ENCODE data around the gene SH3RF1. TPM values are rescaled to one million over a fixed set of nuclear protein-coding genes. Genes with fewer than 3 reads are reported as not detected.
A peak's percentile ranks its signal among the peaks of the same experiment; 100 is the strongest.

SH3RF1 gene
- total RNA-seq, 1 experiment from 2014 or later: 3.0 TPM

GRCh38 chr4:169136796-169137557 lies 133.8 kb downstream of the SH3RF1 start:
- in situ Hi-C loops (cut with HindIII; ENCODE audit: low pct_unique_long_range_greater_than_20kb, low sequenced_read_pairs): no loop called here
- peak; percentile 30 for DNase-seq (ENCODE audit: low read depth, low spot score)

- in situ Hi-C loops (cut with HindIII; ENCODE audit: low pct_unique_long_range_greater_than_20kb, low sequenced_read_pairs): no loop called here
- no peak for DNase-seq (ENCODE audit: low read depth, low spot score)
Observed at GRCh38 chr4:169136330-169136729, 134.4 kb downstream of the SH3RF1 start.

- no peak for DNase-seq (ENCODE audit: low read depth, low spot score)
- in situ Hi-C loops (cut with HindIII; ENCODE audit: low pct_unique_long_range_greater_than_20kb, low sequenced_read_pairs): no loop called here
Observed at GRCh38 chr4:169135776-169136175, 135.0 kb downstream of the SH3RF1 start.

- in situ Hi-C loops (cut with HindIII; ENCODE audit: low pct_unique_long_range_greater_than_20kb, low sequenced_read_pairs): no loop called here
- DNase-seq (ENCODE audit: low read depth, low spot score): peak; percentile 95
Observed at GRCh38 chr4:169133932-169134331, 136.8 kb downstream of the SH3RF1 start.

DNA sequence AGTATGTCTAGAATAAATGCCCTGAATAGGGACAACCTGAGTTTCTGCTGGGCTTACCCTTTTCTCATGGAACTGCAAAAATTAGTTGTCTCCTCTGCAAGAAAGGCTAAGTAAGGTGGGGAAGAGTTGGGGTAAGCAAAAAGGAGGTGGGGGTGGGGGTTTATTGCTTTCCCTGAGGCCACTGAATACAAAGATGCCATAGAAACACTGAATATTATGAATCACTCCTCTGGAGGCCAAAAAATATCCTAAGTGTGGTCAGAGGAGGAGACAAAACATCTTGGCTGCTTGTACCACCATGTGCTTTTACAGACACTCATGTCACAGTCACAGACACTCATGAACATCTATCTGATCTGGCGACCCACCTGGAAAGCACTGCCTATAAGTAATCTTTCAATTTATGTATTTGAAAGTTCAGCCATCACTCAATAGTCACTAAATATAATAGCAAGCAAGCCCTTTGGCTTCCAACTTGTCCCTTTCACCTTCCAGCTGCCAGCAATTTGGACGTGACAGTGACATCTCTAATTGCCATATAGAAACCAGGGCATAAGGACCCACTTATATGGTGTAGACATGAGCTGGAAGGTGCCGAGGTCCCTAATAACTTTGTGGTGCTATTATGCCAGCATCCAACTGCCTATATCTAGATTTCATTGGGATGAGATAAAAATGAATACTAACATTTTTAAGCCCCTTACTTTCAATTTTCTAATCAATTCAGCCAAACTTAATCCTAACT lies 138.0 kb downstream of the SH3RF1 start:
- in situ Hi-C loops (cut with HindIII; ENCODE audit: low pct_unique_long_range_greater_than_20kb, low sequenced_read_pairs): no loop called here
- DNase-seq (ENCODE audit: low read depth, low spot score): peak; percentile 59

DNA sequence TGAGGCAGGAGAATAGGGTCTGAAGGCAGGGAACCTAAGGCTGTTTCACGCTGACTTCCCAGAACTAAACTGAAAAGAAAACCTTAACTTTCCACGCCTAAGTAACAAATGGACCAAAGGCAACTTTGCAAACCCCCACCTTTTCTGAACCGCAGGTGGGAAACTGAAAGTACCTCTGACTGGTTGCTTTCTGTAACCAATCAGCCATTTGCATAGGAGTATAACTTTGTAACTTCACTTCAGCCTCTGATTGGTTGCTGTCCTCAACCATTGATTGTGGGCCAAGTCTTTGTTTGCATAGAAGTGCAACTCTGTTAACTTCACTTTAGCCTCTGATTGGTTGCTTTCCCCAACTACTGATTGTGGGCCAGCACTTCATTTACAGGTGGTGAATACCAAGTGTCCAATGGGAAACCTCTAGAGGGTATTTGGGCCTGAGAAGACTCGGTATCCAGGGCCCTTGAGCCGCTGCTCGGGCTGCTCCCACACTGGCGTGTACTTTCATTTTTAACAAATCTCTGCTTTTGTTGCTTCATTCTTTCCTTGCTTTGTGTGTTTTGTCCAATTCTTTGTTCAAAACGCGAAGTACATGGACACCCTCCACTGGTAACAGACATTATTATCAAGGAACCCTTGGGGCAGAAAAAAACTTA lies 139.1 kb downstream of the SH3RF1 start:
- no peak for DNase-seq (ENCODE audit: low read depth, low spot score)
- in situ Hi-C loops (cut with HindIII; ENCODE audit: low pct_unique_long_range_greater_than_20kb, low sequenced_read_pairs): no loop called here

DNA sequence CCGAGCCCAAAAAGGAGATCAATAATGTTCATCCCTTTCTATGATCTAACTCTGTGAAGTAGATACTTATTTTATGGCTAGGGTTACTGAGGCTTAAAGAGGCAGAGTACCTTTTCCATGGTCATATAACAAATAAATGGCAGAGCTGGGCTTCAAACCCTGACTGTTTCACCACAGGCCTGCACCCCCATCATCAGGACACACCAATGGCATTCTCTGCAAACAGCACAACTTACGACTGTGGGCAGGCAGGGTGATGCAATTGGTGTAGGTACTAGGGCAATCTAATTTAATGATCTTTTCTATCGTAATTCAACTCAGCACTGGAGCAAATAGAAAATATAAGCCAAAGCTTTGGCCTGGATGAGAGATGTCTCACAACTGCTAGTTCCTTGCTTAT lies 141.9 kb downstream of the SH3RF1 start:
- no peak for DNase-seq (ENCODE audit: low read depth, low spot score)
- in situ Hi-C loops (cut with HindIII; ENCODE audit: low pct_unique_long_range_greater_than_20kb, low sequenced_read_pairs): no loop called here

- no peak for DNase-seq (ENCODE audit: low read depth, low spot score)
- in situ Hi-C loops (cut with HindIII; ENCODE audit: low pct_unique_long_range_greater_than_20kb, low sequenced_read_pairs): no loop called here
Observed at GRCh38 chr4:169127314-169127713, 143.4 kb downstream of the SH3RF1 start.

GRCh38 chr4:169124661-169125060 lies 146.1 kb downstream of the SH3RF1 start:
- in situ Hi-C loops (cut with HindIII; ENCODE audit: low pct_unique_long_range_greater_than_20kb, low sequenced_read_pairs): no loop called here
- no peak for DNase-seq (ENCODE audit: low read depth, low spot score)

DNA sequence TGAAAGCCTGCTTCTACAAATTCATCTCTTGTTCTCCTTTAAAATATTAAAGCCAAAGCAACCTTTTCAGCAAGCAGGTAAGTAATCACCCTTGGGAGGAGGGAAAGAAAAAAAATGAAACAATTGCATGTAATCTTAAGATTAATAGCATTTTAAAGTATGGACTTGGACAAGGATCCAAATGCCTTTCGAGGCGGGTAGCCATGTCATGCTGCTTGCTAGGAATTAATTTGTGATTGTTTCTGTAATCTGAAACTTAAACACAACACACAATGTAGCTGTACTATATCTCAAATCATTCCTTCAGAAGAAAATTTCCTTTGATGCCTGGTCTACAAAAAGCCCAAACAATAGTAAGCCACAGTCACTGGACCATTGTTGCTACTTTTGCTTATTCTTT lies 148.3 kb downstream of the SH3RF1 start:
- in situ Hi-C loops (cut with HindIII; ENCODE audit: low pct_unique_long_range_greater_than_20kb, low sequenced_read_pairs): no loop called here
- DNase-seq (ENCODE audit: low read depth, low spot score): no peak

GRCh38 chr4:169121861-169122382 lies 148.8 kb downstream of the SH3RF1 start:
- in situ Hi-C loops (cut with HindIII; ENCODE audit: low pct_unique_long_range_greater_than_20kb, low sequenced_read_pairs): no loop called here
- DNase-seq (ENCODE audit: low read depth, low spot score): no peak

DNA sequence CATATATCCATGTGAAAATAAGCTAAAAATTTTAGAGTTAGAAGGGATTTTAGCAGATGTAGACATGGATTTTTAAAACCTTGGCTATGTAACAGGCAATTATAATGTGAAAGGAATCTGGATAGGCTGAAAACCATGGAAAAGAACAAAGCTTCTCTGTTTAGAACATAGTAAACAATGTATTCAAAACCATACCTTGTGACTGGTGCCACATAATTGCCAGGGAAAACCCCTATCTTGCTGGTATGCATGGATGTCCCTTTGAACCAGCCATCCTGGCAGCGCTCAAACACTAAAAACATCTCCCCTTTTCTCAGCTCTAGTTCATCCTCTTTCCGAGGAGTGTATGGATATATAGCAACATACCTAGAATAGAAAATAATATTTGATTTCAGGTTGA lies 150.1 kb downstream of the SH3RF1 start:
- DNase-seq (ENCODE audit: low read depth, low spot score): peak; percentile 81
- in situ Hi-C loops (cut with HindIII; ENCODE audit: low pct_unique_long_range_greater_than_20kb, low sequenced_read_pairs): no loop called here

DNA sequence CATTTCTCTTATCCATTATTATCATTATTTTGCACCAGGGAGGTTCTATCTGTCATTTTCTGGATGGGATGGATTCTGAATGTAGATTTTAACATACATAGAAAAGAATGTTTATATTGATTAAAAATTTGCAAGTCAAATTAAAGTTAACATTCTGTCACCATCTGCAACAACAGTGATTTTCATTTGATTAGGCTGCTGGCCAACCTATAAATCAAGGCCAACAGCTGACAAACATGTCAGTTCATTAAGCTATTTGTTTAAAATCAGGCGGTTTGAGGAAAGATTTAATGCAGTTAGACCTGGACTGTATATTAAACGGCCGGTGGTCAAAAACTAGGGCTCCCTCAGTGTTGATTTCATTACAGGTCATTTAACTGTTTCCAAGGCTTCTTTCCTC lies 151.2 kb downstream of the SH3RF1 start:
- no peak for DNase-seq (ENCODE audit: low read depth, low spot score)
- in situ Hi-C loops (cut with HindIII; ENCODE audit: low pct_unique_long_range_greater_than_20kb, low sequenced_read_pairs): no loop called here

- no peak for DNase-seq (ENCODE audit: low read depth, low spot score)
- in situ Hi-C loops (cut with HindIII; ENCODE audit: low pct_unique_long_range_greater_than_20kb, low sequenced_read_pairs): no loop called here
Observed at GRCh38 chr4:169117591-169118081, 153.1 kb downstream of the SH3RF1 start.

DNA sequence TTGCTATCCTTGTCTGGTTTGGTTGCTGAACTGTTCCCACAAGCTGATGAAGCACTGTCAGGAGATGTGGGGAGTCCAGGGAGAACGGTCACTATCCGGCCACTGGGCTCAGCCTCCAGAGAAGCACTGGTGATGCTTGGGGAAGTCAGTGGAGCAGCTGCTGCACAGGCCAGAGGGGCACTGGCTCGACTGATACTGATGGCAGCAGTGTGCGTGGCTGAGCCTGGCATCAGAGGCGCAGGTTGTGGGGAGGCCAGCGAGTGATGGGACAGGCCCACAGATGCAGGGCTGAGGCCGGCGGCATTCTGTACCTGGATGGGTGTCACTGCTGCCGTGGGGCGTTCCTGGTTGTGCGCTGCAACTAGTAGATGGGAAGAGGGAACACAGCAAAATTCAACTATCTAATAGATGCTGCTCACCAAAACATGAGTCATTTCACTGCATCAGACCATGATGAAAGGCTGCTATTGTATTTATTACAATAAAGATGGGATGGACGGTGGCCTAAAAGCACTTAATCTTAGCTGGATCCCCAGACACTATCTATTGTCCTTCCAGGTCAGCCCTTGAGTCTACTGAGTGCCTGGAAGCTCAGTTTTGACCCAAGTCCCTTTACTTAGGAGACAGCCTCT lies 154.4 kb downstream of the SH3RF1 start:
- no peak for DNase-seq (ENCODE audit: low read depth, low spot score)

GRCh38 chr4:169115897-169116254 lies 154.9 kb downstream of the SH3RF1 start:
- in situ Hi-C loops (cut with HindIII; ENCODE audit: low pct_unique_long_range_greater_than_20kb, low sequenced_read_pairs): no loop called here

More for the DNA sequence above, 154.4 kb downstream of the SH3RF1 start:
- in situ Hi-C loops (cut with HindIII; ENCODE audit: low pct_unique_long_range_greater_than_20kb, low sequenced_read_pairs): no loop called here

GRCh38 chr4:169115144-169115896 lies 155.4 kb downstream of the SH3RF1 start:
- no peak for DNase-seq (ENCODE audit: low read depth, low spot score)
- in situ Hi-C loops (cut with HindIII; ENCODE audit: low pct_unique_long_range_greater_than_20kb, low sequenced_read_pairs): no loop called here

More at GRCh38 chr4:169115897-169116254, 154.9 kb downstream of the SH3RF1 start:
- DNase-seq (ENCODE audit: low read depth, low spot score): peak; percentile 61

Measured in SK-MEL-5 (cell line).